OCI-LY3 (cell line): Measurements from ENCODE around the gene HK2.

Source experiments
- H2AFZ ChIP-seq: fragments of 200-600, 300-600 bp; shearing (Covaris generic); 2 replicates; pipeline ENCODE4 v1.6.0; 2014; ENCODE audit warnings: antibody characterized with exemption, low read depth, low read length
- H3K27ac ChIP-seq: fragments of 200-600, 300-600 bp; sonication (generic); 2 replicates; pipeline ENCODE4 v1.5.1; 2014; ENCODE audit warnings: mild to moderate bottlenecking, low read length, moderate library complexity, mixed read lengths
- H3K27me3 ChIP-seq: fragments of 200-600, 300-600 bp; sonication (generic); 2 replicates; pipeline ENCODE4 v1.6.1; 2014; ENCODE audit warnings: low read depth, low read length, mixed read lengths
- H3K36me3 ChIP-seq: fragments of 200-600, 300-600 bp; sonication (generic); replicated peaks from 2 replicates; pipeline ENCODE3; 2014; ENCODE audit warnings: low read depth, low read length, mixed read lengths
- H3K4me1 ChIP-seq: fragments of 300-600, 200-600 bp; sonication (generic); 2 replicates; pipeline ENCODE4 v1.6.1; 2014; ENCODE audit warnings: low read length, mixed read lengths
- H3K4me2 ChIP-seq: fragments of 200-600, 300-600 bp; sonication (generic); 2 replicates; pipeline ENCODE4 v1.6.1; 2014; ENCODE audit warnings: low read length, mixed read lengths
- H3K4me3 ChIP-seq: fragments of 300-600, 200-600 bp; sonication (generic); 2 replicates; pipeline ENCODE4 v1.5.1; 2014; ENCODE audit warnings: antibody characterized with exemption, mild to moderate bottlenecking, low read length, moderate library complexity
- H3K79me2 ChIP-seq: fragments of 300-600, 200-600 bp; shearing (Covaris generic); 2 replicates; pipeline ENCODE4 v1.6.1; 2014; ENCODE audit warnings: mild to moderate bottlenecking, low read length, mixed read lengths
- H3K9ac ChIP-seq: fragments of 300-600, 200-600 bp; shearing (Covaris generic); 2 replicates; pipeline ENCODE4 v1.6.0; 2014; ENCODE audit warnings: mild to moderate bottlenecking, low read length, moderate library complexity
- H3K9me3 ChIP-seq: fragments of 200-600, 300-600 bp; shearing (Covaris generic); 2 replicates; pipeline ENCODE4 v1.6.1; 2014; ENCODE audit warnings: low read length, mixed read lengths; ENCODE audit not compliant: insufficient read depth
- H4K20me1 ChIP-seq: fragments of 200-600, 300-600 bp; sonication (generic); 2 replicates; pipeline ENCODE4 v1.6.1; 2016; ENCODE audit warnings: low read length, mixed read lengths; ENCODE audit not compliant: insufficient read depth
- CTCF ChIP-seq: fragments of 200-600, 300-600 bp; sonication (generic); IDR thresholded peaks from 2 replicates; pipeline ENCODE4 v1.5.1; 2014; ENCODE audit warnings: antibody characterized with exemption, low read length, low read depth
- EZH2phosphoT487 ChIP-seq: fragments of 200-600 bp; shearing (Covaris generic); IDR thresholded peaks from 2 replicates; pipeline ENCODE4 v1.6.1; 2018; ENCODE audit warnings: antibody characterized with exemption, mixed run types, low read depth

The HK2 gene

GRCh38 chr2:74924463-74925265 lies 90.7 kb downstream of the HK2 start:
- Histone ChIP-seq H2AFZ (no peak overlapping the region), H3K9ac (no peak overlapping the region), H3K79me2 (no peaks in the 10 kb centered on the region), H3K9me3 (no peaks in the 10 kb centered on the region), H3K4me3 (no peak overlapping the region), H3K27ac (no peak overlapping the region), H3K36me3 (no peaks in the 10 kb centered on the region), H3K4me2 (no peak overlapping the region), H3K4me1 (no peaks in the 10 kb centered on the region), H4K20me1 (no peaks in the 10 kb centered on the region), H3K27me3 (no peaks in the 10 kb centered on the region)
- TF ChIP-seq CTCF = no peak
- TF ChIP-seq EZH2phosphoT487 = no peak

GRCh38 chr2:74925361-74925786 lies 91.4 kb downstream of the HK2 start:
- H3K27ac ChIP-seq = no peak overlapping the region
- peaks cover 3% of the 10 kb centered on the region; the same call in 1 of the 2 replicates for H3K27me3 ChIP-seq
- H3K9me3 ChIP-seq = no peaks in the 10 kb centered on the region
- H3K4me1 ChIP-seq = no peaks in the 10 kb centered on the region
- TF ChIP-seq CTCF (no peak), EZH2phosphoT487 (no peak)
- H3K36me3 ChIP-seq = no peaks in the 10 kb centered on the region
- H4K20me1 ChIP-seq = no peaks in the 10 kb centered on the region
- H2AFZ ChIP-seq = no peak overlapping the region
- H3K79me2 ChIP-seq = no peaks in the 10 kb centered on the region
- H3K9ac ChIP-seq = no peak overlapping the region
- H3K4me2 ChIP-seq = no peak overlapping the region
- H3K4me3 ChIP-seq = no peak overlapping the region

- no peak overlapping the region for H3K4me2 ChIP-seq
- no peak overlapping the region for H3K27ac ChIP-seq
These were observed 93.7 kb downstream of the HK2 start for GRCh38 chr2:74927621-74928020.

More at GRCh38 chr2:74927621-74928020, 93.7 kb downstream of the HK2 start:
- Histone ChIP-seq H3K9me3 (no peaks in the 10 kb centered on the region), H4K20me1 (no peaks in the 10 kb centered on the region), H3K27me3 (peaks cover 8% of the 10 kb centered on the region; the same call in 1 of the 2 replicates), H2AFZ (no peak overlapping the region), H3K4me3 (no peak overlapping the region), H3K4me1 (no peaks in the 10 kb centered on the region), H3K36me3 (no peaks in the 10 kb centered on the region), H3K9ac (no peak overlapping the region), H3K79me2 (no peaks in the 10 kb centered on the region)
- TF ChIP-seq CTCF (no peak), EZH2phosphoT487 (no peak)
